Neural progenitor cell (in vitro differentiated cells): ENCODE results near the gene GPR142. TPM values are rescaled to one million over a fixed set of nuclear protein-coding genes. Genes with fewer than 3 reads are reported as not detected.

Experiments used
- DNase-seq: peaks from one replicate; pipeline ENCODE4 v3.0.0-alpha.2; 2016; ENCODE audit warnings: low spot score
- H2AFZ ChIP-seq: fragments of 200-600 bp; sonication (generic); replicated peaks from 2 replicates; pipeline ENCODE4 v1.6.1; 2016; ENCODE audit warnings: antibody characterized with exemption
- H3F3A ChIP-seq: fragments of 200-600 bp; sonication (generic); 2 replicates; pipeline ENCODE4 v1.6.1; 2016; ENCODE audit warnings: antibody characterized with exemption, low read depth
- H3K27ac ChIP-seq: fragments of 200-600 bp; sonication (generic); 2 replicates; pipeline ENCODE4 v1.5.1; 2016; ENCODE audit warnings: mild to moderate bottlenecking
- H3K27me3 ChIP-seq: fragments of 200-600 bp; sonication (generic); 2 replicates; pipeline ENCODE4 v1.6.1; 2016; ENCODE audit warnings: mild to moderate bottlenecking, moderate library complexity
- H3K36me3 ChIP-seq: fragments of 200-600 bp; sonication (generic); 2 replicates; pipeline ENCODE4 v1.5.1; 2016
- H3K4me1 ChIP-seq: fragments of 200-600 bp; sonication (generic); 2 replicates; pipeline ENCODE4 v1.6.1; 2016; ENCODE audit warnings: mixed run types
- H3K4me2 ChIP-seq: fragments of 200-600 bp; sonication (generic); 2 replicates; pipeline ENCODE4 v1.6.1; 2016
- H3K4me3 ChIP-seq: fragments of 200-600 bp; sonication (generic); 2 replicates; pipeline ENCODE4 v1.5.1; 2016
- H3K79me2 ChIP-seq: fragments of 200-600 bp; sonication (generic); 2 replicates; pipeline ENCODE4 v1.6.1; 2016; ENCODE audit warnings: low read depth
- H3K9ac ChIP-seq: fragments of 200-600 bp; sonication (generic); 2 replicates; pipeline ENCODE4 v1.6.1; 2016
- H3K9me3 ChIP-seq: fragments of 200-600 bp; sonication (generic); 2 replicates; pipeline ENCODE4 v1.5.1; 2016; ENCODE audit warnings: low read depth
- H4K20me1 ChIP-seq: fragments of 200-600 bp; sonication (generic); 2 replicates; pipeline ENCODE4 v1.6.1; 2016; ENCODE audit warnings: low read depth
- H3K27ac Mint-ChIP-seq: 3 replicates; pipeline ENCODE4 v1.8.0; 2021; ENCODE audit warnings: mixed read lengths
- H3K27me3 Mint-ChIP-seq: 2 replicates; pipeline ENCODE4 v1.8.0; 2022; ENCODE audit warnings: low read depth, mild to moderate bottlenecking, inconsistent platforms, moderate library complexity, mixed read lengths; ENCODE audit not compliant: insufficient read depth
- H3K36me3 Mint-ChIP-seq: 3 replicates; pipeline ENCODE4 v1.8.0; 2021; ENCODE audit warnings: mixed read lengths
- H3K4me1 Mint-ChIP-seq: 3 replicates; pipeline ENCODE4 v1.8.0; 2021; ENCODE audit warnings: mixed read lengths
- H3K4me3 Mint-ChIP-seq: 3 replicates; pipeline ENCODE4 v1.8.0; 2021; ENCODE audit warnings: mild to moderate bottlenecking, moderate library complexity, mixed read lengths
- H3K9me3 Mint-ChIP-seq: 3 replicates; pipeline ENCODE4 v1.8.0; 2020; ENCODE audit warnings: mixed read lengths
- CTCF ChIP-seq: fragments of 200-600 bp; sonication (generic); IDR thresholded peaks from 2 replicates; pipeline ENCODE4 v1.5.1; 2017; ENCODE audit warnings: antibody characterized with exemption, mild to moderate bottlenecking
- EZH2 ChIP-seq: fragments of 200-600 bp; sonication (generic); IDR thresholded peaks from 2 replicates; pipeline ENCODE4 v1.6.1; 2017; ENCODE audit warnings: antibody characterized with exemption, mild to moderate bottlenecking, moderate library complexity
- EZH2phosphoT487 ChIP-seq: fragments of 200-600 bp; sonication (generic); IDR thresholded peaks from 2 replicates; pipeline ENCODE4 v1.6.1; 2017; ENCODE audit warnings: antibody characterized with exemption
- total RNA-seq: library from RNA; depleted of rRNA; stranded (reverse); fragments of >200 nt; gene quantifications from 2 replicates; pipeline ENCODE4 v1.2.3, GENCODE V29; 2015; ENCODE audit warnings: low replicate concordance

GPR142 gene
- total RNA-seq, 1 donor from 2014 or later = not detected

GRCh38 chr17:74340470-74341023 is 26.8 kb upstream of the GPR142 start:
- peaks cover 24% of the 10 kb centered on the region for H3K4me1 Mint-ChIP-seq
- TF ChIP-seq EZH2 (no peak), EZH2phosphoT487 (no peak), CTCF (no peak)
- Histone ChIP-seq H2AFZ (no peak overlapping the region), H3K79me2 (no peaks in the 10 kb centered on the region), H3K27ac (no peak overlapping the region), H3K4me3 (no peak overlapping the region), H3K9me3 (no peaks in the 10 kb centered on the region), H3K36me3 (no peaks in the 10 kb centered on the region), H3K27me3 (no peaks in the 10 kb centered on the region), H4K20me1 (no peaks in the 10 kb centered on the region), H3F3A (no peaks in the 10 kb centered on the region), H3K9ac (no peak overlapping the region), H3K4me2 (no peak overlapping the region), H3K4me1 (peaks cover 4% of the 10 kb centered on the region)
- no peak overlapping the region for H3K4me3 Mint-ChIP-seq
- DNase-seq = no peak
- H3K27me3 Mint-ChIP-seq = peaks cover 2% of the 10 kb centered on the region
- no peaks in the 10 kb centered on the region for H3K36me3 Mint-ChIP-seq
- H3K9me3 Mint-ChIP-seq = no peaks in the 10 kb centered on the region
- H3K27ac Mint-ChIP-seq = peak overlapping the region; percentile 82

GRCh38 chr17:74342224-74342623 is 25.1 kb upstream of the GPR142 start:
- no peak overlapping the region for H2AFZ ChIP-seq
- no peak overlapping the region for H3K4me2 ChIP-seq
- H3K9me3 Mint-ChIP-seq = no peaks in the 10 kb centered on the region
- no peak overlapping the region for H3K9ac ChIP-seq
- H3K36me3 Mint-ChIP-seq = no peaks in the 10 kb centered on the region
- H3K27me3 ChIP-seq = no peaks in the 10 kb centered on the region
- no peak overlapping the region for H3K4me3 ChIP-seq
- no peaks in the 10 kb centered on the region for H4K20me1 ChIP-seq
- DNase-seq = no peak
- H3K9me3 ChIP-seq = no peaks in the 10 kb centered on the region
- no peaks in the 10 kb centered on the region for H3F3A ChIP-seq
- peaks cover 22% of the 10 kb centered on the region for H3K4me1 Mint-ChIP-seq
- H3K4me1 ChIP-seq = peaks cover 4% of the 10 kb centered on the region
- H3K27ac ChIP-seq = no peak overlapping the region
- H3K27me3 Mint-ChIP-seq = peaks cover 2% of the 10 kb centered on the region
- H3K4me3 Mint-ChIP-seq = no peak overlapping the region
- H3K79me2 ChIP-seq = no peaks in the 10 kb centered on the region
- no peak for TF ChIP-seq EZH2phosphoT487
- TF ChIP-seq CTCF = no peak
- TF ChIP-seq EZH2 = no peak
- H3K27ac Mint-ChIP-seq = no peak overlapping the region
- H3K36me3 ChIP-seq = no peaks in the 10 kb centered on the region

GRCh38 chr17:74343121-74343520 is 24.2 kb upstream of the GPR142 start:
- Histone ChIP-seq H3K4me3 (no peak overlapping the region), H3K4me1 (peaks cover 4% of the 10 kb centered on the region), H2AFZ (no peak overlapping the region), H3K79me2 (no peaks in the 10 kb centered on the region), H3K36me3 (no peaks in the 10 kb centered on the region), H3K4me2 (no peak overlapping the region), H3K9ac (no peak overlapping the region), H4K20me1 (no peaks in the 10 kb centered on the region), H3F3A (no peaks in the 10 kb centered on the region), H3K9me3 (no peaks in the 10 kb centered on the region), H3K27ac (no peak overlapping the region), H3K27me3 (peaks cover 3% of the 10 kb centered on the region)
- TF ChIP-seq EZH2 (no peak), CTCF (no peak), EZH2phosphoT487 (no peak)
- Mint-ChIP-seq H3K9me3 (no peaks in the 10 kb centered on the region), H3K27ac (no peak overlapping the region), H3K4me3 (no peak overlapping the region), H3K27me3 (peaks cover 4% of the 10 kb centered on the region), H3K36me3 (no peaks in the 10 kb centered on the region), H3K4me1 (peaks cover 22% of the 10 kb centered on the region)
- no peak for DNase-seq
